B cell (primary cell): ENCODE measurements around the gene CIAO2B. TPM values are rescaled to one million over a fixed set of nuclear protein-coding genes. Genes with fewer than 3 reads are reported as not detected.

ENCODE experiments used
- ATAC-seq: fragments of 200-7000 bp; cut with Tn5 transposase; one replicate; pipeline ENCODE4 v1.10.0; 2021; ENCODE audit warnings: low read depth, mild to moderate bottlenecking, moderate number of reproducible peaks, moderate library complexity
- CTCF ChIA-PET: fragments of 350-600 bp; sonication (Branson Sonifier 250); formaldehyde crosslinking; loops from one replicate; lab custom pipeline; 2021; ENCODE audit warnings: antibody characterized with exemption, inconsistent platforms; lab: Charles Lee
- POLR2A ChIA-PET: fragments of 350-600 bp; sonication (Branson Sonifier 250); formaldehyde crosslinking; loops from one replicate; lab custom pipeline; 2021; ENCODE audit warnings: antibody characterized with exemption; lab: Charles Lee
- DNase-seq: peaks from one replicate; pipeline ENCODE4 v3.0.0; 2013
- H2AFZ ChIP-seq: 2 replicates; pipeline ENCODE4 v1.6.1; 2012; ENCODE audit warnings: mild to moderate bottlenecking, low read depth, low read length; ENCODE audit not compliant: insufficient read depth, poor library complexity, severe bottlenecking
- H3K27ac ChIP-seq, 2 donors: 1 replicate in 1 of 2; 2 replicates in 1 of 2; pipeline ENCODE4 v1.5.1; 2012 to 2013; ENCODE audit warnings: low read length in 2 of 2, mild to moderate bottlenecking in 2 of 2, moderate library complexity in 1 of 2
- H3K27me3 ChIP-seq, 4 experiments: fragments of 200-600 bp in 1 of 4; sonication (generic) in 1 of 4; replicated peaks in 1 of 4; 1 replicate in 2 of 4; 2 replicates in 2 of 4; pipeline versions ENCODE4 v1.6.1 to v1.7.0; 2013 to 2016; ENCODE audit warnings: low read length in 3 of 4, mild to moderate bottlenecking in 2 of 4, mixed read lengths in 1 of 4, moderate library complexity in 1 of 4; ENCODE audit not compliant: insufficient read depth in 4 of 4, control insufficient read depth in 3 of 4; ENCODE audit errors: control extremely low read depth in 1 of 4
- H3K36me3 ChIP-seq, 2 experiments: replicated peaks in 1 of 2; 1 replicate in 1 of 2; 2 replicates in 1 of 2; pipeline versions ENCODE4 v1.6.1 to v1.7.1; 2013; ENCODE audit warnings: low read length in 1 of 2; ENCODE audit not compliant: insufficient read depth in 2 of 2, control insufficient read depth in 1 of 2; ENCODE audit errors: control extremely low read depth in 1 of 2, extremely low read depth in 1 of 2
- H3K4me1 ChIP-seq, 2 donors: fragments of 200-600 bp in 1 of 2; sonication (generic) in 1 of 2; 1 replicate in 1 of 2; 2 replicates in 1 of 2; pipeline versions ENCODE4 v1.5.1 to v1.6.1; 2013 to 2017; ENCODE audit warnings: low read length in 2 of 2; ENCODE audit not compliant: control insufficient read depth in 2 of 2, insufficient read depth in 2 of 2
- H3K4me2 ChIP-seq: replicated peaks from 2 replicates; pipeline ENCODE3; 2012; ENCODE audit warnings: mild to moderate bottlenecking, low read depth, low read length; ENCODE audit not compliant: poor library complexity, severe bottlenecking
- H3K4me3 ChIP-seq, 5 experiments: fragments of 200-600 bp in 1 of 5; sonication (generic) in 1 of 5; 1 replicate in 3 of 5; 2 replicates in 2 of 5; pipeline versions ENCODE4 v1.5.1 to v1.7.0; 2011 to 2016; ENCODE audit warnings: low read length in 4 of 5, mild to moderate bottlenecking in 4 of 5, low read depth in 2 of 5, control low read depth in 1 of 5, moderate library complexity in 1 of 5; ENCODE audit not compliant: insufficient read depth in 1 of 5; ENCODE audit errors: control extremely low read depth in 1 of 5, extremely low read depth in 1 of 5
- H3K79me2 ChIP-seq: fragments of 200-600 bp; sonication (generic); one replicate; pipeline ENCODE4 v1.6.0; 2016; ENCODE audit warnings: low read length; ENCODE audit not compliant: control insufficient read depth, insufficient read depth
- H3K9ac ChIP-seq: fragments of 200-600 bp; sonication (generic); 2 replicates; pipeline ENCODE4 v1.6.1; 2017; ENCODE audit warnings: mild to moderate bottlenecking, low read length, moderate library complexity
- H3K9me3 ChIP-seq, 3 donors: one replicate each; pipeline versions ENCODE4 v1.6.1 to v1.7.1; 2013; ENCODE audit warnings: low read length in 2 of 3; ENCODE audit not compliant: control insufficient read depth in 2 of 3, insufficient read depth in 1 of 3; ENCODE audit errors: control extremely low read depth in 1 of 3
- H4K20me1 ChIP-seq: 2 replicates; pipeline ENCODE4 v1.6.0; 2012; ENCODE audit warnings: mild to moderate bottlenecking, low read length; ENCODE audit not compliant: insufficient read depth, control insufficient read depth, poor library complexity, severe bottlenecking
- H3K27ac Mint-ChIP-seq: one replicate; pipeline ENCODE4 v1.8.0; 2021; ENCODE audit warnings: mixed read lengths
- H3K27me3 Mint-ChIP-seq: one replicate; pipeline ENCODE4 v1.8.0; 2021; ENCODE audit warnings: mixed read lengths
- H3K4me1 Mint-ChIP-seq: one replicate; pipeline ENCODE4 v1.8.0; 2021; ENCODE audit warnings: mixed read lengths
- H3K4me3 Mint-ChIP-seq: one replicate; pipeline ENCODE4 v1.8.0; 2021; ENCODE audit warnings: mixed read lengths
- H3K9me3 Mint-ChIP-seq: one replicate; pipeline ENCODE4 v1.8.0; 2022; ENCODE audit warnings: mixed read lengths; ENCODE audit not compliant: insufficient read depth
- EZH2 ChIP-seq: IDR thresholded peaks from 2 replicates; pipeline ENCODE4 v1.6.1; 2012; ENCODE audit warnings: borderline replicate concordance, low read depth, mild to moderate bottlenecking, moderate library complexity, low read length; ENCODE audit not compliant: insufficient read depth, poor library complexity, severe bottlenecking
- WGBS: methylation state at CpG from one replicate; pipeline ENCODE4 v1.1.5; 2013; ENCODE audit warnings: missing lambda C conversion rate; ENCODE audit not compliant: insufficient coverage; 5-methylcytosine and 5-hydroxymethylcytosine counted together
- intact Hi-C: fragments of 100-400 bp; cut with micrococcal nuclease; formaldehyde crosslinking; loops from one replicate; pipeline ENCODE4 v1.10.0; 2022
- polyA plus RNA-seq: library from polyadenylated mRNA; depleted of rRNA; stranded (reverse); fragments of >200 nt; gene quantifications from 2 replicates; pipeline ENCODE4 v1.2.3, GENCODE V29; 2012
- total RNA-seq, 2 donors: library from RNA; stranded (reverse); fragments of 120-200 nt in 1 of 2; gene quantifications; 1 replicate in 1 of 2; 2 replicates in 1 of 2; pipeline versions ENCODE4 v1.2.3 to v1.2.4, GENCODE V29; 2013 to 2022
- TF ChIP-seq, protein P1 (sequence below): fragments of 200-600 bp; IDR thresholded peaks from one replicate; pipeline ENCODE4 v1.8.0; 2022; ENCODE audit warnings: antibody characterized with exemption, mild to moderate bottlenecking

CIAO2B gene
- total and polyA plus RNA-seq, 2 donors (not counting 1 experiment from before 2014, with no cell fraction given), result 60.6 to 159 TPM

- peaks cover 0 to 36% (median 21%) of the 10 kb centered on the region in 4 experiments for H3K27me3 ChIP-seq
- H3K36me3 ChIP-seq, result peaks cover 0 to 2% of the 10 kb centered on the region in 2 experiments
- intact Hi-C loops, result no loop called here
- H2AFZ ChIP-seq, result peak overlapping the region; percentile 36
- no peaks in the 10 kb centered on the region for H4K20me1 ChIP-seq
- H3K27ac Mint-ChIP-seq, result no peak overlapping the region
- H3K4me3 Mint-ChIP-seq, result peak overlapping the region; percentile 93
- no peaks in the 10 kb centered on the region for H3K79me2 ChIP-seq
- DNase-seq (peak; percentile 44), ATAC-seq (no peak)
- peak overlapping the region in 4 of 5 experiments; percentile 34 to 60 (median 54) for H3K4me3 ChIP-seq
- CTCF ChIA-PET, result interaction anchor here (0.9 kb wide), 2 partner anchors 8 to 237 kb away, joined by 4 read pairs; no protein-coding TSS in a partner anchor
- H3K9ac ChIP-seq, result peak overlapping the region; percentile 57
- TF ChIP-seq EZH2, result no peak
- TF ChIP-seq, protein P1, sequence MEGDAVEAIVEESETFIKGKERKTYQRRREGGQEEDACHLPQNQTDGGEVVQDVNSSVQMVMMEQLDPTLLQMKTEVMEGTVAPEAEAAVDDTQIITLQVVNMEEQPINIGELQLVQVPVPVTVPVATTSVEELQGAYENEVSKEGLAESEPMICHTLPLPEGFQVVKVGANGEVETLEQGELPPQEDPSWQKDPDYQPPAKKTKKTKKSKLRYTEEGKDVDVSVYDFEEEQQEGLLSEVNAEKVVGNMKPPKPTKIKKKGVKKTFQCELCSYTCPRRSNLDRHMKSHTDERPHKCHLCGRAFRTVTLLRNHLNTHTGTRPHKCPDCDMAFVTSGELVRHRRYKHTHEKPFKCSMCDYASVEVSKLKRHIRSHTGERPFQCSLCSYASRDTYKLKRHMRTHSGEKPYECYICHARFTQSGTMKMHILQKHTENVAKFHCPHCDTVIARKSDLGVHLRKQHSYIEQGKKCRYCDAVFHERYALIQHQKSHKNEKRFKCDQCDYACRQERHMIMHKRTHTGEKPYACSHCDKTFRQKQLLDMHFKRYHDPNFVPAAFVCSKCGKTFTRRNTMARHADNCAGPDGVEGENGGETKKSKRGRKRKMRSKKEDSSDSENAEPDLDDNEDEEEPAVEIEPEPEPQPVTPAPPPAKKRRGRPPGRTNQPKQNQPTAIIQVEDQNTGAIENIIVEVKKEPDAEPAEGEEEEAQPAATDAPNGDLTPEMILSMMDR, result no peak
- H3K27me3 Mint-ChIP-seq, result peaks cover 46% of the 10 kb centered on the region
- H3K4me1 Mint-ChIP-seq, result peaks cover 18% of the 10 kb centered on the region
- POLR2A ChIA-PET, result no interaction called here
- no peaks in the 10 kb centered on the region for H3K9me3 Mint-ChIP-seq
- peak overlapping the region; percentile 75 for H3K4me2 ChIP-seq
- H3K27ac ChIP-seq, result no peak overlapping the region
- peaks cover 15 to 23% of the 10 kb centered on the region in 2 donors for H3K4me1 ChIP-seq
- H3K9me3 ChIP-seq, result peaks cover 0 to 12% (median 0%) of the 10 kb centered on the region in 3 donors
- WGBS, result 3% methylated on average over 35 of the region's 44 CpGs
These were observed 14.1 kb upstream of the CIAO2B start for GRCh38 chr16:66948134-66948836.
